ENCODE results near the gene RAB6B. TPM values are rescaled to one million over a fixed set of nuclear protein-coding genes. Genes with fewer than 3 reads are reported as not detected.

RAB6B gene
- total and polyA plus RNA-seq, 2 of the 4 experiments (the other 2 are of a cell fraction): 0.18 to 1.2 TPM

DNA sequence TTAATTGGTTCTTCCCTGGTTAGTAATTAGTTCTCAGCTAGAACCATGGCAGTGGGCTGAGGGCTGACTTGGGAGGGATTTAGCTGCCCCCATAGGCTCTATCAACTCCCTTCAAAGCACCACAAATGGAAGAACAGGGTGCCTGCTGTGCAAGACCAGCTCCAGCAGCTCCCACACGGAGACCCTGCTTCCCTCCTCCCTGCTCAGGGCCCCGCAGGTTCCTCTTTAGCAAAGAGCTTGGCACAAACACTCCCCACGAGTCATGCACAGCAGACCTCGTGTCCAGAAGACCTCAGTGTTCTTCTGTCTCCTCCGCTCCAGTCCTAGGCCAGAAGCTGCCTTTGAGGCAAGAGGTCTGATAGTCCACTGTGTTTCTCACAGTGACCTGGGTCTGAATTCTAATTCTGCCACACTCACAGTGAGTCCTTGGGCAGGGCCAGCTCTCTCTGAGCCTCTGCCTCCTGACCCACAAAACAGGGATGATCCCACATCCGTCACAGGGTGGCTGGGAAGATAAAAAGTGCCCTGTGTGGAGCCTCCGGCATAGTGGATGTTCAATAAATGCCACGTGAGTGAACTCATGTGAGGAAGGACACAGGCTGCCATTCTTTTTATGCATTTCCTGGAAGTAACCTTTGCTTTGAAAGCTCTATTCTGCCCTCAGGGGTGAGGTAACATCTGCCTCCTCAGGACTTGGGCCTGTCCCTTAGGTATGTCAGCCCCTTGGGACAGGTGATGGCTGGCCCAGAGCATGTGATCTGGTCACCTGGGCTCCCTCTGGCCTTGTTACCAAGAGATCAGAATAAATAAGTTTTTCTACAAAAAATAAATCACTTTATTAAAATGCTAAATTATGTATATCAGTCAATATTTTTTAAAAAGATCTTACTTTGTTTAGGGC, 7.6 kb downstream of the RAB6B start:
- Histone ChIP-seq H4K8ac (ENCODE audit: low read depth in 2 of 2, low read length in 2 of 2) (no peak overlapping the region), H2BK20ac (ENCODE audit: low read depth, low read length) (no peak overlapping the region), H2BK5ac (ENCODE audit: low read depth, low read length, poor library complexity, severe bottlenecking) (no peak overlapping the region), H3K4me2 (ENCODE audit: low read depth, low read length) (no peak overlapping the region), H3K23ac (ENCODE audit: low read depth, low read length) (no peak overlapping the region), H3K9me1 (ENCODE audit: insufficient read depth, low read length) (no peaks in the 10 kb centered on the region), H3K79me1 (ENCODE audit: low read depth in 1 of 2, low read length in 2 of 2) (no peaks in the 10 kb centered on the region), H2BK120ac (ENCODE audit: low read depth, low read length) (no peak overlapping the region), H2BK15ac (ENCODE audit: low read depth, low read length) (no peak overlapping the region), H3K9me3 (ENCODE audit: control insufficient read depth, insufficient read depth, low read length) (no peaks in the 10 kb centered on the region), H3K9ac (ENCODE audit: low read depth, low read length) (no peak overlapping the region), H3K56ac (ENCODE audit: extremely low read depth, insufficient read depth, low read length) (no peak overlapping the region), H3K4ac (ENCODE audit: low read depth, low read length) (no peak overlapping the region), H2AK9ac (replicated peaks; ENCODE audit: low read depth, low read length, poor library complexity) (no peak overlapping the region), H3K18ac (ENCODE audit: low read depth, low read length) (no peak overlapping the region), H2AK5ac (ENCODE audit: low read depth, low read length) (no peak overlapping the region), H4K91ac (ENCODE audit: insufficient read depth, low read depth, low read length) (no peak overlapping the region), H3K4me1 (ENCODE audit: control insufficient read depth, insufficient read depth, low read length) (no peaks in the 10 kb centered on the region), H3K4me3 (ENCODE audit: insufficient read depth, low read depth, low read length) (no peak overlapping the region), H3K27me3 (ENCODE audit: control insufficient read depth, insufficient read depth, low read length) (peaks cover 42% of the 10 kb centered on the region), H3K36me3 (ENCODE audit: control insufficient read depth, insufficient read depth, low read length) (no peaks in the 10 kb centered on the region), H3K14ac (replicated peaks; ENCODE audit: low read depth, low read length) (no peak overlapping the region), H4K20me1 (ENCODE audit: insufficient read depth, low read length) (no peaks in the 10 kb centered on the region), H3K27ac (ENCODE audit: insufficient read depth, low read length) (no peak overlapping the region), H2AFZ (replicated peaks; ENCODE audit: low read length, poor library complexity) (no peak overlapping the region), H4K5ac (ENCODE audit: low read depth, low read length) (no peak overlapping the region)
- in situ Hi-C loops (cut with MboI; ENCODE audit: low sequenced_read_pairs): no loop called here
- dilution Hi-C loops (cut with HindIII; ENCODE audit: low sequenced_read_pairs, unreplicated experiment): no loop called here
- CTCF ChIA-PET: no interaction called here
- DNase-seq (no peak), ATAC-seq (ENCODE audit: low read depth) (no peak)
- POLR2A ChIA-PET (ENCODE audit: unreplicated experiment): no interaction called here
- no TSS peak for BruUV-seq (replicated peaks)
- intact Hi-C loops (cut with micrococcal nuclease): no loop called here
- WGBS, 2 experiments (ENCODE audit: extremely low coverage in 2 of 2, insufficient read length in 1 of 2): 56% methylated on average over 4 of the region's 8 CpGs; no CpG with 5 or more reads in 1 of the 2 experiments
- TF ChIP-seq RAD21 (IDR thresholded peaks at IDR 0.05; ENCODE audit: low read length): no peak
- no peak for TF ChIP-seq NFE2L2 (IDR thresholded peaks at IDR 0.05; ENCODE audit: low read depth, low read length)
- no peak for TF ChIP-seq FOS (IDR thresholded peaks at IDR 0.05; ENCODE audit: low read depth, low read length)
- TF ChIP-seq MXI1 (IDR thresholded peaks at IDR 0.05; ENCODE audit: borderline replicate concordance, low read depth, low read length): no peak
- TF ChIP-seq, protein P1, sequence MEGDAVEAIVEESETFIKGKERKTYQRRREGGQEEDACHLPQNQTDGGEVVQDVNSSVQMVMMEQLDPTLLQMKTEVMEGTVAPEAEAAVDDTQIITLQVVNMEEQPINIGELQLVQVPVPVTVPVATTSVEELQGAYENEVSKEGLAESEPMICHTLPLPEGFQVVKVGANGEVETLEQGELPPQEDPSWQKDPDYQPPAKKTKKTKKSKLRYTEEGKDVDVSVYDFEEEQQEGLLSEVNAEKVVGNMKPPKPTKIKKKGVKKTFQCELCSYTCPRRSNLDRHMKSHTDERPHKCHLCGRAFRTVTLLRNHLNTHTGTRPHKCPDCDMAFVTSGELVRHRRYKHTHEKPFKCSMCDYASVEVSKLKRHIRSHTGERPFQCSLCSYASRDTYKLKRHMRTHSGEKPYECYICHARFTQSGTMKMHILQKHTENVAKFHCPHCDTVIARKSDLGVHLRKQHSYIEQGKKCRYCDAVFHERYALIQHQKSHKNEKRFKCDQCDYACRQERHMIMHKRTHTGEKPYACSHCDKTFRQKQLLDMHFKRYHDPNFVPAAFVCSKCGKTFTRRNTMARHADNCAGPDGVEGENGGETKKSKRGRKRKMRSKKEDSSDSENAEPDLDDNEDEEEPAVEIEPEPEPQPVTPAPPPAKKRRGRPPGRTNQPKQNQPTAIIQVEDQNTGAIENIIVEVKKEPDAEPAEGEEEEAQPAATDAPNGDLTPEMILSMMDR (conservative IDR thresholded peaks at IDR 0.05; ENCODE audit: low read depth, low read length): no peak
- TF ChIP-seq MAFK (IDR thresholded peaks at IDR 0.05; ENCODE audit: low read depth, low read length): no peak
- TF ChIP-seq CEBPB (IDR thresholded peaks at IDR 0.05; ENCODE audit: low read depth, low read length): no peak
- no peak for TF ChIP-seq RFX5 (IDR thresholded peaks at IDR 0.05; ENCODE audit: low read depth, low read length)
- no peak for TF ChIP-seq CHD1 (IDR thresholded peaks at IDR 0.05; ENCODE audit: low read depth, low read length)
- TF ChIP-seq, protein P2, sequence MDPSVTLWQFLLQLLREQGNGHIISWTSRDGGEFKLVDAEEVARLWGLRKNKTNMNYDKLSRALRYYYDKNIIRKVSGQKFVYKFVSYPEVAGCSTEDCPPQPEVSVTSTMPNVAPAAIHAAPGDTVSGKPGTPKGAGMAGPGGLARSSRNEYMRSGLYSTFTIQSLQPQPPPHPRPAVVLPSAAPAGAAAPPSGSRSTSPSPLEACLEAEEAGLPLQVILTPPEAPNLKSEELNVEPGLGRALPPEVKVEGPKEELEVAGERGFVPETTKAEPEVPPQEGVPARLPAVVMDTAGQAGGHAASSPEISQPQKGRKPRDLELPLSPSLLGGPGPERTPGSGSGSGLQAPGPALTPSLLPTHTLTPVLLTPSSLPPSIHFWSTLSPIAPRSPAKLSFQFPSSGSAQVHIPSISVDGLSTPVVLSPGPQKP (IDR thresholded peaks at IDR 0.05; ENCODE audit: borderline replicate concordance, low read depth, low read length): no peak
- TF ChIP-seq MAZ (IDR thresholded peaks at IDR 0.05; ENCODE audit: borderline replicate concordance, low read depth, low read length): no peak
- no peak for TF ChIP-seq SMC3 (IDR thresholded peaks at IDR 0.05; ENCODE audit: low read depth, low read length)
- no peak for TF ChIP-seq RCOR1 (IDR thresholded peaks at IDR 0.05; ENCODE audit: insufficient replicate concordance, low read length)
- TF ChIP-seq, protein P3, sequence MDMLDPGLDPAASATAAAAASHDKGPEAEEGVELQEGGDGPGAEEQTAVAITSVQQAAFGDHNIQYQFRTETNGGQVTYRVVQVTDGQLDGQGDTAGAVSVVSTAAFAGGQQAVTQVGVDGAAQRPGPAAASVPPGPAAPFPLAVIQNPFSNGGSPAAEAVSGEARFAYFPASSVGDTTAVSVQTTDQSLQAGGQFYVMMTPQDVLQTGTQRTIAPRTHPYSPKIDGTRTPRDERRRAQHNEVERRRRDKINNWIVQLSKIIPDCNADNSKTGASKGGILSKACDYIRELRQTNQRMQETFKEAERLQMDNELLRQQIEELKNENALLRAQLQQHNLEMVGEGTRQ (IDR thresholded peaks at IDR 0.05; ENCODE audit: low read depth, low read length): no peak
- TF ChIP-seq POLR2A (IDR thresholded peaks at IDR 0.05; ENCODE audit: low read depth, low read length): no peak
